Upper lobe of right lung (tissue), 1 donor: ENCODE results near the gene TSPAN16. TPM values are rescaled to one million over a fixed set of nuclear protein-coding genes. Genes with fewer than 3 reads are reported as not detected.

Experiments used
- ATAC-seq: fragments of 200-7000 bp; cut with Tn5 transposase; one replicate; pipeline ENCODE4 v1.9.1; 2020; ENCODE audit warnings: mild to moderate bottlenecking, moderate library complexity
- DNase-seq: peaks from one replicate; pipeline ENCODE4 v3.0.0-alpha.2; 2020
- H3K27ac ChIP-seq: fragments of 200-600 bp; one replicate; pipeline ENCODE4 v1.8.0; 2022
- H3K27me3 ChIP-seq: fragments of 200-600 bp; one replicate; pipeline ENCODE4 v1.8.0; 2022; ENCODE audit warnings: mild to moderate bottlenecking
- H3K36me3 ChIP-seq: fragments of 200-600 bp; one replicate; pipeline ENCODE4 v1.8.0; 2022
- H3K4me1 ChIP-seq: fragments of 200-600 bp; one replicate; pipeline ENCODE4 v1.8.0; 2022
- H3K4me3 ChIP-seq: fragments of 200-600 bp; one replicate; pipeline ENCODE4 v1.8.0; 2022; ENCODE audit warnings: mild to moderate bottlenecking
- H3K9me3 ChIP-seq: fragments of 200-600 bp; one replicate; pipeline ENCODE4 v1.8.0; 2022
- CTCF ChIP-seq: fragments of 200-600 bp; IDR thresholded peaks from one replicate; pipeline ENCODE4 v1.8.0; 2022; ENCODE audit warnings: antibody characterized with exemption
- intact Hi-C: fragments of 100-400 bp; cut with DNase I; formaldehyde crosslinking; loops from one replicate; pipeline ENCODE4 v1.11.0; 2022
- total RNA-seq: library from RNA; stranded (reverse); fragmentation: NEBNext Ultra II Directional; extraction: Animal tissue kit (Norgen Biotek cat#: 25700); gene quantifications from one replicate; pipeline ENCODE4 v1.2.1, GENCODE V29; 2021
- donor health status: DM: no; HTN: yes; CAD: no; lungs with severe emphysema.

TSPAN16 gene
- total RNA-seq, 1 donor from 2014 or later, result not detected

GRCh38 chr19:11257846-11258380 lies 38.0 kb upstream of the TSPAN16 start:
- intact Hi-C loops, result no loop called here
- ATAC-seq (no peak), DNase-seq (no peak)
- no peak overlapping the region for H3K4me3 ChIP-seq
- H3K4me1 ChIP-seq, result peaks cover 19% of the 10 kb centered on the region
- H3K27ac ChIP-seq, result no peak overlapping the region
- TF ChIP-seq CTCF, result no peak
- no peaks in the 10 kb centered on the region for H3K36me3 ChIP-seq
- no peaks in the 10 kb centered on the region for H3K27me3 ChIP-seq
- no peaks in the 10 kb centered on the region for H3K9me3 ChIP-seq

GRCh38 chr19:11260996-11261395 lies 35.0 kb upstream of the TSPAN16 start:
- Histone ChIP-seq H3K36me3 (no peaks in the 10 kb centered on the region), H3K27ac (peak overlapping the region; percentile 86), H3K4me3 (peak overlapping the region; percentile 80), H3K4me1 (peaks cover 18% of the 10 kb centered on the region), H3K9me3 (no peaks in the 10 kb centered on the region), H3K27me3 (no peaks in the 10 kb centered on the region)
- intact Hi-C loops, result no loop called here
- DNase-seq (no peak), ATAC-seq (no peak)
- no peak for TF ChIP-seq CTCF

GRCh38 chr19:11261431-11261970 lies 34.5 kb upstream of the TSPAN16 start:
- intact Hi-C loops, result no loop called here
- Histone ChIP-seq H3K4me1 (peaks cover 18% of the 10 kb centered on the region), H3K36me3 (no peaks in the 10 kb centered on the region), H3K4me3 (peak overlapping the region; percentile 80), H3K27ac (peak overlapping the region; percentile 86), H3K9me3 (no peaks in the 10 kb centered on the region), H3K27me3 (no peaks in the 10 kb centered on the region)
- TF ChIP-seq CTCF, result no peak
- DNase-seq (no peak), ATAC-seq (peak; percentile 1)

GRCh38 chr19:11261971-11262839 lies 33.8 kb upstream of the TSPAN16 start, which contains the start of gene DOCK6:
Gene DOCK6 (minus strand): TSS chr19:11262524. CDS start chr19:11262440, 84 bp downstream.
- ATAC-seq (peak; percentile 62), DNase-seq (peak; percentile 76)
- Histone ChIP-seq H3K27me3 (no peaks in the 10 kb centered on the region), H3K36me3 (no peaks in the 10 kb centered on the region), H3K4me1 (peaks cover 18% of the 10 kb centered on the region), H3K4me3 (peak within 1 kb of the TSS; percentile 80), H3K27ac (peak within 1 kb of the TSS; percentile 86), H3K9me3 (no peaks in the 10 kb centered on the region)
- intact Hi-C loops, result no loop called here
- TF ChIP-seq CTCF, result peak; percentile 39

GRCh38 chr19:11263726-11264125 lies 32.2 kb upstream of the TSPAN16 start:
- no peak for ATAC-seq
- Histone ChIP-seq H3K36me3 (no peaks in the 10 kb centered on the region), H3K27ac (no peak overlapping the region), H3K4me1 (peaks cover 25% of the 10 kb centered on the region), H3K27me3 (no peaks in the 10 kb centered on the region), H3K4me3 (no peak overlapping the region), H3K9me3 (no peaks in the 10 kb centered on the region)
- intact Hi-C loops, result no loop called here
- DNase-seq, result no peak
- TF ChIP-seq CTCF, result no peak
